Inferior parietal cortex (tissue), 1 donor: Measurements from ENCODE around the gene MINDY2.

Experiments used
- DNase-seq: peaks from one replicate; pipeline ENCODE4 v3.0.0-alpha.2; 2016; ENCODE audit errors: extremely low spot score

Gene MINDY2, protein sequence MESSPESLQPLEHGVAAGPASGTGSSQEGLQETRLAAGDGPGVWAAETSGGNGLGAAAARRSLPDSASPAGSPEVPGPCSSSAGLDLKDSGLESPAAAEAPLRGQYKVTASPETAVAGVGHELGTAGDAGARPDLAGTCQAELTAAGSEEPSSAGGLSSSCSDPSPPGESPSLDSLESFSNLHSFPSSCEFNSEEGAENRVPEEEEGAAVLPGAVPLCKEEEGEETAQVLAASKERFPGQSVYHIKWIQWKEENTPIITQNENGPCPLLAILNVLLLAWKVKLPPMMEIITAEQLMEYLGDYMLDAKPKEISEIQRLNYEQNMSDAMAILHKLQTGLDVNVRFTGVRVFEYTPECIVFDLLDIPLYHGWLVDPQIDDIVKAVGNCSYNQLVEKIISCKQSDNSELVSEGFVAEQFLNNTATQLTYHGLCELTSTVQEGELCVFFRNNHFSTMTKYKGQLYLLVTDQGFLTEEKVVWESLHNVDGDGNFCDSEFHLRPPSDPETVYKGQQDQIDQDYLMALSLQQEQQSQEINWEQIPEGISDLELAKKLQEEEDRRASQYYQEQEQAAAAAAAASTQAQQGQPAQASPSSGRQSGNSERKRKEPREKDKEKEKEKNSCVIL

DNA sequence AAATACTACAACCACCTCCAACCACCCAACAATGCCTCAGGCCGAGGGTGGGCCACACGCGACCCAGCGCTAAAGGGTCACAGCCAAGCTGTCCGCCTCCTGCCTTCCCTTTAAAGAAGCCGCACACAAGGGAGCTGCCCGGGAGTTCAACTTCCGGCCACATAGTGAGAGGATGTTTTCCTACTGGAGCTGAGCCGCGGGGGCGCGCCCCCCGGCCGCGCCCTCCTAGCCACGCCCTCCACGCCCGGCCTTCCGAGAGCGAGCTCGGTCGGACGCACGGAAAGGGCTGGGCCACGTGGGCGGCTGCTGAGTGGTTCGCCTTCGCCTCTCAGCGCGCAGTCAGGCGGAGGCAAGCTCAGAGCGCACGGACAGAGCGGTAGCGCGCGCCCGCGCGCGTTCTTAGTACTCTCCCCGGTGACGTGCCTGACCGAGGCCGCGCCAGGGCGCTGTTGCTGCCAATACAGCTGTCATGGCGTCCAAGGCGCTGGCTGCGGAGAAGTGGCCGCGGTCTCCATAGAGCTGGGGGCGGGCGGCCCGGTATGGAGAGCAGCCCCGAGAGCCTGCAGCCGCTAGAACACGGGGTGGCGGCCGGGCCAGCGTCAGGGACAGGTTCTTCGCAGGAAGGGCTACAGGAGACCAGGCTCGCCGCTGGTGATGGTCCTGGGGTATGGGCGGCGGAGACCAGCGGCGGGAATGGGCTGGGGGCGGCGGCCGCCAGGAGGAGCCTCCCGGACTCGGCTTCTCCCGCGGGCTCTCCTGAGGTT is at the start of gene MINDY2:
MINDY2 (plus strand) TSS at position 446 of the 764 bp plus-strand sequence; CDS start at position 540, 94 bp downstream.
- peak; percentile 98 for DNase-seq

DNA sequence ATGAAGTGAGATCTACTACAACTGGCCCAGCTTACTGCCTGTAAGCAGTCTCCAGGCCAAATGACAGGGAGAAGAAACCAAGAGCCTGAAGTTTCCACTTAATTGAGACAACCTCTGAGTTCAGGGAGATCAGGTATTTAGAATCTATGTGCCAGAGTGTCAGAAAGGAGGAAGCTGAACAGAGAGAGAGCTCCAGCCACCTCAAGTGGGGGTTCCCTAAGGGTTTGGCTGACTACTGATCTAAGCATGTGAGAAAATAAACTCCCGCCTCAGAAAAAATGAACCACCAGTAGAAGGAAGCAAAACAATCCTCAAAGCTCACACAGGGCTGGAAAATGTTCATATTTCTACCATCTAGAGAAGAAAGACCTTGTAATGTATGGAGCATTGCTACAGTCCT is 46.6 kb upstream of the MINDY2 start:
- DNase-seq, result no peak

DNA sequence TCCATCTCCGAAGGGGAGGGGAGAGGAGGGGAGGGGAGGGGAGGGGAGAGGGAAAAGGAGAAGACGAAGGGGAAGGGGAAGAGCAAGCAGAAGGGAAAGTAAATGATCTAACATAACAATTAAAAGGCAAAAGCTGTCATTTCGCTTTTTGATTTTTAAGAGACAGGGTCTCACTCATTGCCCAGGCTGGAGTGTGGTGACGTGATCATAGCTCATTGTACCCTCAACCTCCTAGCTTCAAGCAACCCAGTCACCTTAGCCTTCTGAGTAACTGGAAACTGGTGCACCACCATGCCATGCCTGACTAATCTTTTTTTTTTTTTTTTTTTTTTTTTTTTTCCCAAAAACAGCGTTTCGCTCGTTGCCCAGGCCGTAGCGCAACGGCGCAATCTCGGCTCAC is 44.2 kb upstream of the MINDY2 start:
- DNase-seq, result no peak

DNA sequence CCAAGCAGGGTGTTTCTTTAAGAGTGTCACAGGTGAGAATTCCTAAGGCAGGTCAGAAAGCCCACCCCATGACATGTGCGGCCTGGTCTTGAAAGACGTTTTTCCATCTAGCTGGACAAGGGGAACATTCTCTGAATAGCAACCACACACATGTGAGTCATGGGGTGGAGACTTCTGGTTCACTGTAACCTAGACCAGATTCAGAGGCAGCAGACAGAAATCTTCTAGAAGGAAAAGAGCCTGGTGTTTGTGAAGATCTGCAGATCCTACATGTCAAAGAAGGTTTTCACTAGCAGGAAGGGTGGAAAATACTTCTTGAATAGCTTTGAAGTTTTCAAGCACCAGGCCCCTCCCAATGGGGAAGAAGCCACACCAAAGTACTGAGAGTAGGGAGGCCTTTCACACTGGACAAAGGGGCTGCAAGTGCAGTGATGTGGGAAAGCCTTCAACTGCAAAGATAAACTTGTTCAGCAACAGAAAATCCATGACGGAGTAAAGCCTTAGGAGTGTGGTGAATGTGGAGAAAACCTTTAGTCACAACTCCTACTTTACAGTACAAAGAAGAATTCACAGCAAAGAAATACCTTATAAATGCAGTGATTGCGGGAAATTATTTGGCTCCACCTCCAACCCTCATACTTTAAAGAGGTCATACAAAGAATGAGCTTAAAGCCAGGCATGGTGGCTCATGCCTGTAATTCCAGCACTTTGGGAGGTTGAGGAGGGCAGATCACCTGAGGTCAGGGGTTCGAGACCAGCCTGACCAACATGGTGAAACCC is 39.2 kb upstream of the MINDY2 start:
- no peak for DNase-seq

DNA sequence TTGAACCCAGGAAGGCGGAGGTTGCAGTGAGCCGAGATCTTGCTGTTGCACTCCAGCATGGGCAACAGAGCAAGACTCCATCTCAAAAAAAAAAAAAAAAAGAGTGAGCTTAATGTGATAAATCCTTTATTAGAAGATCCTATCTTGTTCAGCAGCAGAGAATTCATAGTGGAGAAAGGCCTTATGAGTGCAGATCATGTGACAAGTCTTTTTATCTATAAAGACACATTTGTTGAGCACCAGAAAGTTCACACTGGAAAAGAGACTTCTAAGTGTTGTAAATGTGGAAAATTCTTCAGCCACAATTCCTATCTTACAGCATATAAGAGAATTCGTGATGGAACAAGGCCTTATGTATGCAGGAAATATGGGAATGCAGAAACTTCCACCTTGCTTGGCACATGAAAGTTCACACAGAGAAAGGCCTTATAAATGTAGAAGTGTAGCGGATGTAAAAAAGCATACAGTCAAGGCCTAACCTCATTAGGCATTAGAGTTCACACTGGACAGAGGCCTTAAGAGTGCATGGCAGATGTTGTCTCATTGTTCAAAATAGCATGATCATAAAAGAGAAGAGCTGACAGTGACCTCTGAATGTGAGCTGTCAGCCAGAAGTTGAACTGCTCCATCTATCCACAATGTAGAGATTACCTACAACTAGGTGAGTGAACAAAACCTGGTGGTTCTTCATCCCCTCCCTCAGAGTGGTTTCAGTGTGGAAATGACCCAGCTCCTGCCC is 38.3 kb upstream of the MINDY2 start:
- DNase-seq, result no peak

DNA sequence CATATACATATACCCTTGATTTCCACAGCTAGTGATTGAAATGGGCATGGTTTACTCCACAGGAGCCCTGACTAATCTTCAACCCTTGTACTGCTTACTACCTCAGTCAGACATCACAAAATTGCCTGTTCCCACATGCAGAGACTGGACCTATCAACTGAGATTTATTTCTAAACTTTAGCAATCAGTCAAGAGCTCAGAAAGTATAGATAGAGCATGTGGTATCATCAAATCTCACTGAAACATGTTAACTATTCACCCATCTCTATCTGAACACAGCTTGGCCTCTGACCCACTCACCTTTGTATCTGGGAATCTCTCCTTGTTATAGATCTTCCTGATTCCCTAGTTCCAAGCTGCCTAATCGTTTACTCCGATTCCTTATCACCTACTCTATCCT is 36.2 kb upstream of the MINDY2 start:
- DNase-seq, result no peak

DNA sequence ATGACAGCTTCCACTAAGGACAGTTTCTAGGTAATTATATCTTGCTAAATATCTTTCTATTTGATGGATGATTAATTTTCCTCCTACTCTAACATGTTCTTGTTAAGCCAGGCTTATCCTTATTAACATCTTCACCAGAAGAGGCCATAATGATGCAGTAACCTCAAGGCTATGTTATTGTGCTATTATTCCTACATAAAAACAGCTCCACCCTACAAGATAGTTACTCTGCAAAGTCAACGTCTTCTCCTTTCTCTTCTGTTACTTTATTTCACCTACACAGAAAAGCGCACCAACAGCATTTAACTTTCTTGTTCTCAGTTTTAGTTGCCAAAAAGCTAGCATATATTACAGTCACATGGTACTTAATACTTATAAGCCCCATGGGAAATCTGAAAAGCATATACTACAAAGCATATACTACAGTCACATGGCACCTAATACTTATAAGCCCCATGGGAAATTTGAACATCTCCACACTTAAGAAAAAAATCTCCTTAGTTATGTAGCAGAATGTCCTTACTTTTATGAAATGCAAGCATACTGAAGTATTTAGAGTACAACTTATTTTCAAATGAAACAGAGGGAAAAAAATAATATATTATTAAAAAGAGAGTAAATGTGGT is 35.0 kb upstream of the MINDY2 start:
- no peak for DNase-seq

DNA sequence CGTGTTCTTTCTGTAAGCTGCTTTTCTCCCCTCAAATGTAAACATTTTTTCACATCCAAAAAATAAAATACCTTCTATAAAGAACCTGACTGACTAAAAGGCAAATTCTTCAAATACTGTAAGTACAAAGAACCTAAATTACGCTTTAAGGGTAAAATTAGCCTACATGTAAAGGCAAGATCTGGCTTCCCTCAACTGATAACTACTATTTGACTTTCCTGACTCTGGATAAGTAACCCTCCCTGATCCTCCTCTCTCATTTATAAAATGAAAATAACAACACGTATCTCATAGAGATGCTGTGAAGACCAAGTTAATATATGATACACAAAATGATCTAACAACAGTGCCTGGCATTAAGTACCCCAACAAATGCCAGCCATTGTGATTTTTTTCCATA is 33.8 kb upstream of the MINDY2 start:
- DNase-seq, result no peak

DNA sequence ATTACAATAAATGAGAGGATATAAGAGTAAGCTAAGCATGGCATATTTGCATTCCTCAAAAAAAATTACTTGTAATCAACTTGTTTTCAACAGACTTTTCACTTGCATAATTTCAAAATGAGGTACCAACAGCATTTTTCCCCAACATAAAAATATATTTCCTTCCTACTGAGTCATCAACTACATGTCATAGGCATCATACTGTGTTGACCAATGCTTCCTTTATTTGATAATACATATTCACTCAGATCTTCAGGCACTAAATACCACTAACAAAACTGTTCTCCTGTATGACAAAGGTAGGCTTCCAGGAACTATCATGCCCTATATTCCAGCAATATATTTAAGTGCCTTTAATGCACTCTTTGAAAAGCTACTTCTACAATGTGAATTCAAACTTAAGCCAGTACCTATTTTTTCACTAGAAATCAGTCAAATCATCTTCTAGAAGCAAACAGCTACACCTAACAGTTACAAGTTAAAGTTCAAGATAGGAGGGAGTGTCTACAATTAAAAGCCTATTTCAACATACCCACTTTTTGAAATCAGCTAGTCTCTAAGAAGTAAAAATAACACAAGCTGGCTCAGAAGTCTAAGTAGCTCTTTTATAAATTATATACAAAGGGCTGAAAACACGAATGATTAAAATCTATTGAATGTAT is 32.9 kb upstream of the MINDY2 start:
- DNase-seq, result no peak

DNA sequence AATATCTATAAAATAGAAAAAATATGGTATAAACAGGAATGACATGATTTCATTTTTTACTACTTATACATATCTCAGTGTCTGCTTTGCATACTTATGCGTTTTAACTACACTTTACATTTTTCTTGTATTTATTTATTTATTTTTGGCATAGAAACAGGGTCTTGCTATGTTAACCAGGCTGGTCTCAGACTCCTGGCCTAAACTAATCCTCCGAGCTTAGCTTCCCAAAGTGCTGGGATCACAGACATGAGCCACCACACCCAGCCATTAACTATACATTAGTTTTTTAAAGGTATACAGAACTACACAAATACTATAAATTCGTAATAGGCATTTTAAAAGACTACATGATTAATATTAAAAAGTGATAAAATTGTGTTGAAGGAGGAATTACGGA is 30.7 kb upstream of the MINDY2 start:
- no peak for DNase-seq

DNA sequence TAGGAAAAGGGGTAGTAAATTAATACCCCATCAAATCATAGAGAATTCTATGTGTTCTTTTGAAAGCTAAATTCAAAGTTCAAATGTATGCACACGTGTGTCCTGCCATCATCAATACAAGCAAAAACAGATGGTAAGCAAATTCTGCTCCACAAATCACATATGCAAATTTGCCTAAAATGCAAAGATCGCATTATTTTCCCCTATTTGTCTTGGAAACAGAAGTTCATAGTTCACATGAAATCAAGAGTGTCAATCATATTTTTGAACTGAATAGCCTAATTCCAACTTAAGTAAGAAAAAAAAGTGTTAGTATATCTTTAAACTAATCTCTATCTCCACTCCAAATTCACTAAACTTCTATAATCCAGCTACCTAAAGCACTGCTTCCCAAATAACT is 30.1 kb upstream of the MINDY2 start:
- DNase-seq, result no peak

DNA sequence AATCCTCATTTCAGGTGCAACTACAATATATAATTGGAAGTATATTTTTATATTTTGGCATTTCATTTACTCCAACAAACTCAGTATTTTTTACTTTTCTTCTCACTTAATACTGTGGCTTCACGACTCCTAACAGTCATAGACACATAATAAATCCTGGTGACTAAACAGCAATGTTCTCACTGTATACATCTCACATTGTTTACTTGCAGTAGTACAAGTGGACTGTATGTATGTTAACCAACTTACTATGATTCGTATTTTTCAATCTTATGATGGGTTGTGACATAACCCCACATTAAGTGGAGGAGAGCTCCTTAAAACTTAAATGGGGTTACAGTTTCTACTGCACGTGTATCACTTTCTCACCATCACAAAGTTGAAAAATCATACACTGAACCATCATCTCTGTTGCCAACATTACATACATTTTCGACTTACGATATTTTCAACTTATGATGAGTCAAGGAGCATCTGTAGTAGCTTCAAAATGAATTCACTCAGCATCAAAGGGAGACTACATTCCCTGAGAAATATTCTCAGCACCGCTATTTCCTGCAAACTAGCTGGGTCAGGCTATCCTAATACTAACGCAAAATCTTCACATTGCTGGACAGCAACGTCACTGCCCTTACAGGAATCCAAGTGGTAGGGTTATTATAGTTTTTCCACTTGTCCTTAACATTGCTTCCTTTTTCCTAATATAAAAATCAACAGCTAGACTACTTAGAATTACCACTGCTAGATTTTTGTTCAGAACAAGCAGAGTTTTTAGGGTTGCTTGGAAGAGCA is 28.9 kb upstream of the MINDY2 start:
- no peak for DNase-seq

DNA sequence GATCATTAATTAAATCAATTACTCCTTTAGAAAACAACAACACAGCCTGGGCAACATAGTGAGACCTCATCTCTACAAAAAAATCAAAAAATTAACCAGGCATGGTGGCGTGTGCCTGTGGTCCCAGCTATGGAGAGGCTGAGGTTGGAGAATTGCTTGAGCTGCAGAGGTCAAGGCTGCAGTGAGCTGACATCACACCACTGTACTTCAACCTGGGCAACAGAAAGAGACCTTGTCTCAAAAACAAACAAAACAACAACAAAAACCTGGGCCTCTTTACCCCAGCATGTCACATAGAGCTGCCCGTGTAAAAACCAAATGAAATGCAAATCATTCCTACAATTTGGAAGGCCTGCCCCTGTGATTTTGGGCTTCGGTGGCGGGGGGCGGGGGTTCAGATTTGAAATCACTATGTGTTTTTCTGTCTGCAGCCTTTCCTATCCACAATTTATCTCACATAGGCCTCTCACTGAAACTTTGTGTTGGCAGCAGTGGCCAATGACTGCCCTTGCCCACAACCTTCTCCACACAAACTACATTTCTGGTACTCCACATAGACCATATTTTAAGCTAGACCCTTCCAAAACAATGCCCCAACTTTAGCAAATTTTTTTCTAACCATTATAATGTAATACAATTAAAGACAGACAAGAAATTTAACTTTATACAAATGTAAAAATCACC is 28.1 kb upstream of the MINDY2 start:
- DNase-seq, result no peak

DNA sequence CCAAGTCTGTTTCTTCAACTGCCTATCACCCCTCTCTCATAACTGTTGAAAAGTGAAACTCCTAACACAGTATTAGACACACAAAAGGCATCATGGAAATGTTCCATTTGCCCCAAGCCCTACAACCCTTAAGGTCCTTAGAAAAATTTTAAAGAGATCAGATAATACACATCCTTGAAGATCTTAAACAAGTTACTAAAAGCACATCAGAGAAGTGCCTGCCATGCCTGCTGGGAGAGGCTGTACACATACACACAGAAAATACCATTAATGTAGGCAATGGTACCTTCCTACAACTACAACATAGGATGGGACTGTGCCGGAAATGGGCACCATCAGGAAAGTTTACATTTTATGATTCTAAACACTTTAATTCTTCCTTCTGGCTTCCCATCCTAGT is 24.9 kb upstream of the MINDY2 start:
- no peak for DNase-seq

DNA sequence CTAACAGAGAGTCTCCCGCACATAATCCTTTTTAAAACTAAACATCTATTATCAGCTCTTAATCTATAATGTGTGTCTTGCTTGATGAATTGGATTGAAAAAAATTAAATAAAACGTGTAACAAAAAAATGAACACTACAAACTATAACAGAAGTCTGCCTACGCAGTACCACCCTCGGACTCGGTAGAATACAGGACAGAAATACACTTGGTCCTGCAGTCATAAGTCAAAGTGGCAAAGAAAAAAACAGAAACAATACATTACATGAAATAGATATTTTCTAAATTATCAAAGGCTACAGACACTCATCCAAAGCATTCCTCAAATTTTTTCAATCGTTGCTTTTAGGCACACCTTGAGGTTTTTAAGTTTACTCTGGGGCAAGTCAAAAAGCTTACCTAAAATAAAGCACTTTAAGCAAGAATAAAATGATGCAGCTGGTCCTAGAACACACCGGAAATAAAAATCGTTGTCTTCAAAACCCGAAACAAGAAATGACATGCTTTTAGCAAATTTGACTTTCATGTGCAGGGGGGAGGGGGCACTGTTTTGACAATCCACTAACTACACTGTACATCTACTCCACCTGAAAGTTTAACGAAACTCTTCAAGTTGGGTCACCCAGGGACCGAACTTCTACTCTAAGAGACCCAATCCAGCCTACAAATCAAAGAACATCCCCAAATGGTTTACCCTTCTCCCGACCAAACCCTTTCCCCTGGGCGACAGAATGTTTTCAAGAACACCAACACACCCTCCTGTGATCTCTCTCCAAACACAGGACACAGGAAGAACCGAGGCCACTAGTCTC is 22.9 kb upstream of the MINDY2 start:
- peak; percentile 39 for DNase-seq

DNA sequence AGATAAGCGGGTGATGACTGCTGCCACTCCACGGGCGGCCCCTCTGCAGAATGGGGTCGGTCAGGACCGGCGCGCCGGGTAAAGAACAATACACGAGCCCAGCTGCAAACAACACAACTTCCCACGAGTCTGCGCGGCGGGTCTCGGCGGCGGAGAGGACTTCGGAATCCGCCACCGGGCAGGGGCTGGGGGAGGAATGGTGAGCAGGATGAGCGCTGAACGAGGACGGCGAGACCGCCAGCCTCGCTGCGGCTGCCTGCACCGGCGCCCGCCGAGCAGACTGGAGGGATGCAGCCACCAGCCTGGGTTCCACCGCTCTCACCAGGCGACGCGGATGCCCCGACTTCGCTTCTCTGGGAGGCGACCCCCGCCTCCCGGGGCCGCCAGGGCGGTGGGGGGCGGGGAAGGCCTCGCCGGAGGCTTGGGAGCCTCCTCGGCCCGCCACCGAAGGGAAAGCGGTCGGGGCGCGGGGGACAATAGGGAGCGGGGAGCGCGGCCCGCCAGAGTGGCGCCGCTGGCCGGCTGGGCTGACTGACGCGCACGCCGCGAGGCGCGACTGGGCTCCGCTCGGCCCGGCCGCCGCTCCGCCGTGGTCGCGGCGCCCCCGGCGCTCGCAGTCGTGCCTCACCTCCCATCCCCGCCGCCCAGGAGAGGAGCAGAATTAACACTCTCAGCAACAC is 22.1 kb upstream of the MINDY2 start:
- peak; percentile 34 for DNase-seq
